Cardiac muscle cell (in vitro differentiated cells and primary cell): ENCODE measurements around the gene MAPRE3. TPM values are rescaled to one million over a fixed set of nuclear protein-coding genes. Genes with fewer than 3 reads are reported as not detected.

Source experiments
- DNase-seq, 2 donors: peaks; one replicate each; pipeline versions ENCODE4 v3.0.0 to v3.0.0-alpha.2; 2010 to 2017; ENCODE audit warnings: low read depth in 1 of 2, low spot score in 1 of 2
- H3K27ac ChIP-seq: fragments of 200-600 bp; sonication (generic); 2 replicates; pipeline ENCODE4 v1.5.1; 2016
- H3K27me3 ChIP-seq: fragments of 200-600 bp; sonication (generic); 2 replicates; pipeline ENCODE4 v1.6.0; 2016; ENCODE audit warnings: control low read depth
- H3K36me3 ChIP-seq: fragments of 200-600 bp; sonication (generic); 2 replicates; pipeline ENCODE4 v1.5.1; 2016; ENCODE audit warnings: control low read depth
- H3K4me1 ChIP-seq: fragments of 200-600 bp; sonication (generic); 2 replicates; pipeline ENCODE4 v1.8.1; 2017; ENCODE audit warnings: low read depth, mild to moderate bottlenecking, mixed run types
- H3K4me3 ChIP-seq: fragments of 200-600 bp; sonication (generic); 2 replicates; pipeline ENCODE4 v1.5.1; 2016; ENCODE audit warnings: mild to moderate bottlenecking
- H3K9me3 ChIP-seq: fragments of 200-600 bp; sonication (generic); 2 replicates; pipeline ENCODE4 v1.5.1; 2017; ENCODE audit warnings: low read depth, mild to moderate bottlenecking, control low read depth
- polyA plus RNA-seq: library from polyadenylated mRNA; unstranded; fragments of >200 nt; fragmentation: Nextera tagmentation; extraction: Ambion mirVana; gene quantifications from 2 replicates; pipeline ENCODE4 v1.2.1, GENCODE V29; 2016
- total RNA-seq: library from RNA; depleted of rRNA; stranded (reverse); fragments of >200 nt; gene quantifications from 2 replicates; pipeline ENCODE4 v1.2.3, GENCODE V29; 2016
- TF ChIP-seq, protein P1 (sequence below): IDR thresholded peaks from 2 replicates; pipeline ENCODE4 v1.5.1; 2012; ENCODE audit warnings: low read depth, mild to moderate bottlenecking, low read length

Gene MAPRE3
- total and polyA plus RNA-seq, 2 experiments from 2014 or later, result 143 to 212 TPM

DNA sequence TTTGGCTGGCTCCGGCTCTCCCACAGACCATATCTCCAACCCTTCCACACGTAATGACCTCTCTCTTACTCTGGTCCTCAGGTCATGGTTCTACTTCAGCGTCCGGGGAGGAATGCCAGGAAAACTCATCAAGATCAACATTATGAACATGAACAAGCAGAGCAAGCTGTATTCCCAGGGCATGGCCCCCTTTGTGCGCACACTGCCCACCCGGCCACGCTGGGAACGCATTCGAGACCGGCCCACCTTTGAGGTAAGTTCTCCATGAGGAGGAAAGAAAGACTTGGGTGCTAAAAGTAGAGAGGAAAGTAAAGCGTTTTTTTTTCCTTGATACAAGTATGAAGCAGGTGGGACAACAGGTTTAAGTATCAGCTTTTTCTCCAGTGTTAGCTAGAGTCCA lies 82.9 kb downstream of the MAPRE3 start:
- Histone ChIP-seq H3K4me1 (peaks cover 9% of the 10 kb centered on the region), H3K27me3 (no peaks in the 10 kb centered on the region), H3K36me3 (peaks cover 40% of the 10 kb centered on the region), H3K9me3 (no peaks in the 10 kb centered on the region), H3K27ac (no peak overlapping the region), H3K4me3 (no peak overlapping the region)
- no peak for DNase-seq
- TF ChIP-seq, protein P1, sequence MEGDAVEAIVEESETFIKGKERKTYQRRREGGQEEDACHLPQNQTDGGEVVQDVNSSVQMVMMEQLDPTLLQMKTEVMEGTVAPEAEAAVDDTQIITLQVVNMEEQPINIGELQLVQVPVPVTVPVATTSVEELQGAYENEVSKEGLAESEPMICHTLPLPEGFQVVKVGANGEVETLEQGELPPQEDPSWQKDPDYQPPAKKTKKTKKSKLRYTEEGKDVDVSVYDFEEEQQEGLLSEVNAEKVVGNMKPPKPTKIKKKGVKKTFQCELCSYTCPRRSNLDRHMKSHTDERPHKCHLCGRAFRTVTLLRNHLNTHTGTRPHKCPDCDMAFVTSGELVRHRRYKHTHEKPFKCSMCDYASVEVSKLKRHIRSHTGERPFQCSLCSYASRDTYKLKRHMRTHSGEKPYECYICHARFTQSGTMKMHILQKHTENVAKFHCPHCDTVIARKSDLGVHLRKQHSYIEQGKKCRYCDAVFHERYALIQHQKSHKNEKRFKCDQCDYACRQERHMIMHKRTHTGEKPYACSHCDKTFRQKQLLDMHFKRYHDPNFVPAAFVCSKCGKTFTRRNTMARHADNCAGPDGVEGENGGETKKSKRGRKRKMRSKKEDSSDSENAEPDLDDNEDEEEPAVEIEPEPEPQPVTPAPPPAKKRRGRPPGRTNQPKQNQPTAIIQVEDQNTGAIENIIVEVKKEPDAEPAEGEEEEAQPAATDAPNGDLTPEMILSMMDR, result no peak

- H3K9me3 ChIP-seq, result no peaks in the 10 kb centered on the region
- H3K36me3 ChIP-seq, result peaks cover 41% of the 10 kb centered on the region
- H3K4me1 ChIP-seq, result peaks cover 9% of the 10 kb centered on the region
- H3K4me3 ChIP-seq, result no peak overlapping the region
- TF ChIP-seq, protein P1, result no peak
- H3K27me3 ChIP-seq, result no peaks in the 10 kb centered on the region
- no peak for DNase-seq
- H3K27ac ChIP-seq, result no peak overlapping the region
Measured at GRCh38 chr2:27053776-27054175, 83.3 kb downstream of the MAPRE3 start.

DNA sequence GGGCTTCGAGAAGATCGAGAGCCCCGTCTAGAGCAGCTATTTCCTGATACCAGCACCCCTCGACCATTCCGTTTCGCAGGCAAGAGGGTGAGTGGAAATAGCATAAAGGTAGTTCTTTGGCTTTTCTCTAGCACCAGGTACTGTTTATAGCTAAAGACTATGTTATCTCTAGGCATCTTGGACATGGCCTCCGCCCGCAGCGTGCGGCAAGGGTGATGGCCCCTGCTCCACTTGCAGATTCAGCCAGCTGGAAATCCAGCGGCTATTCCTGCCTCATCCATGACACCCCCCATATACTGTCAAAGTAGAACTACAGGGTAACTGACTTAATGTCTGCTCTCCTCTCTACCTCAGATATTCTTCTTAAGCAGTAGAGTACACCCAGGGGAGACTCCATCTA lies 84.3 kb downstream of the MAPRE3 start:
- Histone ChIP-seq H3K4me3 (no peak overlapping the region), H3K27me3 (no peaks in the 10 kb centered on the region), H3K36me3 (peaks cover 41% of the 10 kb centered on the region), H3K27ac (no peak overlapping the region), H3K9me3 (no peaks in the 10 kb centered on the region), H3K4me1 (peaks cover 3% of the 10 kb centered on the region)
- DNase-seq, result no peak
- TF ChIP-seq, protein P1, result no peak

DNA sequence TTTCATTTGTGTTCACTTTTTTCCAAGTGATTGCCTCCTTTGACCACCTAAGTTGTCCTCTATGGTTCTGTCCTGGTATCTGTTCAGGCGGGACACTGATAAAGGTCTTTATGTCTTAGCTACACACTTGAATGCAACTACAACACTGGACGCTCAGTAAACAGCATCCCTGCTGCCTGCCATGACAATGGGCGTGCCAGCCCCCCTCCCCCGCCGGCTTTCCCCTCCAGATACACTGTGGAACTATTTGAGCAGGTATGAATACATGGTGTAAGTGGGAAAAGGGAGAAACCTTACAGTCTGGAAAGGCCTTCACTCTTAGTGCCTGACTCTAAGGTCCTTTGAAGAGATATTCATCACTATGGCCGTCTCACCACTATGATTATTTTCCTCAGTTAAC lies 86.7 kb downstream of the MAPRE3 start:
- Histone ChIP-seq H3K36me3 (peaks cover 46% of the 10 kb centered on the region), H3K27ac (no peak overlapping the region), H3K27me3 (no peaks in the 10 kb centered on the region), H3K9me3 (no peaks in the 10 kb centered on the region), H3K4me3 (no peak overlapping the region), H3K4me1 (peaks cover 2% of the 10 kb centered on the region)
- DNase-seq, result no peak
- TF ChIP-seq, protein P1, result no peak

DNA sequence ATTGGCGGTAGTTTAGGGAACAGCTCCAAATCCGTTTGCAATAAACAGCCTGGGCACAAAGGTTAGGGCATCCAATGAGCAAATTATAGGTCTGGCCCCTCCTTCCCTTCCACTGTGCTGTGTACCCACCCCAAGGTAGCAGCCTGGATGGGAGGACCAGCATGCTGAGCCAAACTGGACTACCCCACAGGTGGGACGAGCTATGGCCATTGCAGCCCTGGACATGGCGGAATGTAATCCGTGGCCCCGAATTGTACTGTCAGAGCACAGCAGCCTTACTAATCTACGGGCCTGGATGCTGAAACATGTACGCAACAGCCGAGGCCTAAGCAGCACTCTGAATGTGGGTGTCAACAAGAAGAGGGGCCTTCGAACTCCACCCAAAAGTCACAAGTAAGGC lies 87.8 kb downstream of the MAPRE3 start:
- Histone ChIP-seq H3K4me3 (no peak overlapping the region), H3K27ac (no peak overlapping the region), H3K9me3 (no peaks in the 10 kb centered on the region), H3K4me1 (no peaks in the 10 kb centered on the region), H3K36me3 (peaks cover 46% of the 10 kb centered on the region), H3K27me3 (no peaks in the 10 kb centered on the region)
- TF ChIP-seq, protein P1, result no peak
- DNase-seq, result no peak
